Stomach (tissue), 9 donors: ENCODE results near the gene PDGFRB. TPM values are rescaled to one million over a fixed set of nuclear protein-coding genes. Genes with fewer than 3 reads are reported as not detected.
A peak's percentile ranks its signal among the peaks of the same experiment; 100 is the strongest.

Experiments
- DNase-seq, 2 donors: peaks; one replicate each; pipeline versions ENCODE4 v3.0.0 to v3.0.0-alpha.2; 2013 to 2019
- H3K27ac ChIP-seq, 5 donors: fragments of 200-600 bp in 4 of 5; sonication (generic) in 4 of 5; one replicate each; pipeline ENCODE4 v1.5.1; 2013 to 2019; ENCODE audit warnings: mild to moderate bottlenecking in 1 of 5, moderate library complexity in 1 of 5
- H3K27me3 ChIP-seq, 3 donors: fragments of 200-600 bp; sonication (generic); one replicate each; pipeline ENCODE4 v1.5.1; 2017 to 2019; ENCODE audit warnings: mixed run types in 1 of 3
- H3K36me3 ChIP-seq, 4 donors: fragments of 200-600 bp; sonication (generic); 1 replicate in 3 of 4; 2 replicates in 1 of 4; pipeline ENCODE4 v1.5.1; 2016 to 2019
- H3K4me1 ChIP-seq, 4 donors: fragments of 200-600 bp; sonication (generic); one replicate each; pipeline ENCODE4 v1.5.1; 2016 to 2019
- H3K4me3 ChIP-seq, 4 donors: fragments of 200-600 bp; sonication (generic) in 3 of 4; one replicate each; pipeline ENCODE4 v1.5.1; 2016 to 2019; ENCODE audit warnings: mild to moderate bottlenecking in 1 of 4
- H3K9me3 ChIP-seq, 4 donors: fragments of 200-600 bp; sonication (generic); one replicate each; pipeline ENCODE4 v1.5.1; 2016 to 2019
- CTCF ChIP-seq, 7 experiments: fragments of 450-650 bp in 4 of 7; fragments of 200-600 bp in 3 of 7; sonication (generic) in 3 of 7; IDR thresholded peaks; one replicate each; pipeline ENCODE4 v1.5.1; 2016 to 2019; ENCODE audit warnings: antibody characterized with exemption in 7 of 7, control low read depth in 2 of 7, mild to moderate bottlenecking in 1 of 7
- EP300 ChIP-seq: sonication (generic); formaldehyde crosslinking; IDR thresholded peaks from one replicate; pipeline ENCODE4 v1.6.1; 2017; ENCODE audit warnings: antibody characterized with exemption
- POLR2A ChIP-seq, 4 donors: fragments of 450-650 bp; IDR thresholded peaks; one replicate each; pipeline ENCODE4 v1.6.1; 2016; ENCODE audit warnings: antibody characterized with exemption in 4 of 4, control low read depth in 2 of 4, mild to moderate bottlenecking in 1 of 4, moderate library complexity in 1 of 4
- POLR2AphosphoS5 ChIP-seq, 3 donors: sonication (generic); formaldehyde crosslinking; IDR thresholded peaks; one replicate each; pipeline ENCODE4 v1.6.1; 2016; ENCODE audit warnings: antibody characterized with exemption in 3 of 3
- WGBS, 5 donors: extraction: QIAGEN DNeasy Blood & Tissue Kit in 3 of 5; methylation state at CpG; one replicate each; pipeline versions ENCODE4 v1.1.5 to v1.1.7; 2013 to 2018; 5-methylcytosine and 5-hydroxymethylcytosine counted together
- intact Hi-C: fragments of 100-400 bp; cut with DNase I; formaldehyde crosslinking; loops from one replicate; pipeline ENCODE4 v1.15.1; 2023; ENCODE audit warnings: low total_unique reads
- polyA plus RNA-seq, 3 donors: library from polyadenylated mRNA; stranded (reverse); fragments of 200-250 nt; gene quantifications; one replicate each; pipeline ENCODE4 v1.2.3, GENCODE V29; 2013
- total RNA-seq, 5 donors: library from RNA; depleted of rRNA; stranded (reverse); fragments of >200 nt; gene quantifications; one replicate each; pipeline versions ENCODE4 v1.1.0 to v1.2.3, GENCODE V29; 2014 to 2016
- donor health status: healthy with polysubstance abuse.
- donor health status: Bipolar disorder and iron deficiency.
- donor health status: healthy.

The PDGFRB gene
- total and polyA plus RNA-seq, 8 donors = 4.7 to 71.2 (median 34.6) TPM

GRCh38 chr5:150179019-150179620, 23.5 kb upstream of the PDGFRB start:
- no peak for TF ChIP-seq POLR2A (IDR thresholded peaks at IDR 0.05)
- no peak for TF ChIP-seq EP300
- TF ChIP-seq CTCF (IDR thresholded peaks at IDR 0.05) = no peak
- no peak for TF ChIP-seq POLR2AphosphoS5 (IDR thresholded peaks at IDR 0.05)
- 83 to 92% (median 90%) methylated on average over 6 to 7 of the region's 7 CpGs for WGBS, 5 donors
- peaks cover 0 to 3% (median 0%) of the 10 kb centered on the region in 3 donors for H3K27me3 ChIP-seq
- H3K4me1 ChIP-seq = peaks cover 0 to 32% (median 11%) of the 10 kb centered on the region in 4 donors
- no peak overlapping the region for H3K4me3 ChIP-seq
- no peak for DNase-seq
- H3K36me3 ChIP-seq = no peaks in the 10 kb centered on the region
- intact Hi-C loops = no loop called here
- H3K9me3 ChIP-seq = no peaks in the 10 kb centered on the region
- H3K27ac ChIP-seq = peak overlapping the region in 1 of 5 donors; percentile 75

- Histone ChIP-seq H3K36me3 (no peaks in the 10 kb centered on the region), H3K27me3 (peaks cover 0 to 4% (median 0%) of the 10 kb centered on the region in 3 donors), H3K27ac (no peak overlapping the region), H3K9me3 (no peaks in the 10 kb centered on the region), H3K4me3 (no peak overlapping the region), H3K4me1 (peaks cover 0 to 32% (median 11%) of the 10 kb centered on the region in 4 donors)
- intact Hi-C loops = no loop called here
- 43 to 71% (median 47%) methylated on average over 4 of the region's 4 CpGs for WGBS, 5 donors
- no peak for DNase-seq
- TF ChIP-seq POLR2A (IDR thresholded peaks at IDR 0.05) = no peak
- no peak for TF ChIP-seq EP300
- TF ChIP-seq POLR2AphosphoS5 (IDR thresholded peaks at IDR 0.05) = no peak
- TF ChIP-seq CTCF (IDR thresholded peaks at IDR 0.05) = no peak
Observed at GRCh38 chr5:150178262-150178661, 22.6 kb upstream of the PDGFRB start.

- TF ChIP-seq POLR2A (IDR thresholded peaks at IDR 0.05) = no peak
- H3K27ac ChIP-seq = no peak overlapping the region
- peaks cover 0 to 4% (median 0%) of the 10 kb centered on the region in 3 donors for H3K27me3 ChIP-seq
- no peaks in the 10 kb centered on the region for H3K36me3 ChIP-seq
- H3K4me1 ChIP-seq = peaks cover 0 to 28% (median 11%) of the 10 kb centered on the region in 4 donors
- no peak for DNase-seq
- intact Hi-C loops = no loop called here
- H3K9me3 ChIP-seq = no peaks in the 10 kb centered on the region
- WGBS, 5 donors = 67 to 78% (median 73%) methylated on average over 4 of the region's 4 CpGs
- no peak overlapping the region for H3K4me3 ChIP-seq
Observed at GRCh38 chr5:150177721-150178120, 22.1 kb upstream of the PDGFRB start.

- intact Hi-C loops = no loop called here
- H3K4me3 ChIP-seq = no peak overlapping the region
- H3K27me3 ChIP-seq = peaks cover 0 to 4% (median 0%) of the 10 kb centered on the region in 3 donors
- no peak for DNase-seq
- no peak for TF ChIP-seq POLR2A (IDR thresholded peaks at IDR 0.05)
- no peak for TF ChIP-seq EP300
- no peak for TF ChIP-seq POLR2AphosphoS5 (IDR thresholded peaks at IDR 0.05)
- TF ChIP-seq CTCF (IDR thresholded peaks at IDR 0.05) = no peak
- H3K4me1 ChIP-seq = peaks cover 0 to 25% (median 9%) of the 10 kb centered on the region in 4 donors
- WGBS, 5 donors = 58 to 66% (median 63%) methylated on average over 8 of the region's 8 CpGs
- no peaks in the 10 kb centered on the region for H3K9me3 ChIP-seq
- H3K27ac ChIP-seq = no peak overlapping the region
- H3K36me3 ChIP-seq = no peaks in the 10 kb centered on the region
Observed at GRCh38 chr5:150176745-150177477, 21.3 kb upstream of the PDGFRB start.
